ENCODE results near the gene RMND1.

GRCh38 chr6:151430886-151431285 lies 21.0 kb downstream of the RMND1 start:
- TF ChIP-seq, protein P1, sequence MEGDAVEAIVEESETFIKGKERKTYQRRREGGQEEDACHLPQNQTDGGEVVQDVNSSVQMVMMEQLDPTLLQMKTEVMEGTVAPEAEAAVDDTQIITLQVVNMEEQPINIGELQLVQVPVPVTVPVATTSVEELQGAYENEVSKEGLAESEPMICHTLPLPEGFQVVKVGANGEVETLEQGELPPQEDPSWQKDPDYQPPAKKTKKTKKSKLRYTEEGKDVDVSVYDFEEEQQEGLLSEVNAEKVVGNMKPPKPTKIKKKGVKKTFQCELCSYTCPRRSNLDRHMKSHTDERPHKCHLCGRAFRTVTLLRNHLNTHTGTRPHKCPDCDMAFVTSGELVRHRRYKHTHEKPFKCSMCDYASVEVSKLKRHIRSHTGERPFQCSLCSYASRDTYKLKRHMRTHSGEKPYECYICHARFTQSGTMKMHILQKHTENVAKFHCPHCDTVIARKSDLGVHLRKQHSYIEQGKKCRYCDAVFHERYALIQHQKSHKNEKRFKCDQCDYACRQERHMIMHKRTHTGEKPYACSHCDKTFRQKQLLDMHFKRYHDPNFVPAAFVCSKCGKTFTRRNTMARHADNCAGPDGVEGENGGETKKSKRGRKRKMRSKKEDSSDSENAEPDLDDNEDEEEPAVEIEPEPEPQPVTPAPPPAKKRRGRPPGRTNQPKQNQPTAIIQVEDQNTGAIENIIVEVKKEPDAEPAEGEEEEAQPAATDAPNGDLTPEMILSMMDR (IDR thresholded peaks at IDR 0.05; ENCODE audit: low read length) = peak; percentile 39; the same call in 1 of the 2 replicates
- TF ChIP-seq EZH2 (IDR thresholded peaks at IDR 0.05; ENCODE audit: borderline replicate concordance, low read length) = no peak

Data from OCI-LY1 (cell line).